Vagina (tissue), 2 donors: ENCODE results near the gene DOCK11. TPM values are rescaled to one million over a fixed set of nuclear protein-coding genes. Genes with fewer than 3 reads are reported as not detected.
"Not testable (repeated sequence)": the region's sequence is repeated elsewhere in the genome, so short reads cannot be mapped to it uniquely, and the experiment has no call there.

Experiments
- DNase-seq, 2 donors: peaks; one replicate each; pipeline ENCODE4 v3.0.0-alpha.2; 2017; ENCODE audit errors: extremely low spot score in 2 of 2
- H3K27ac ChIP-seq: fragments of 200-600 bp; sonication (generic); one replicate; pipeline ENCODE4 v1.5.1; 2019
- H3K27me3 ChIP-seq: fragments of 200-600 bp; sonication (generic); one replicate; pipeline ENCODE4 v1.5.1; 2019
- H3K36me3 ChIP-seq, 2 donors: fragments of 200-600 bp; sonication (generic); one replicate each; pipeline ENCODE4 v1.5.1; 2017 to 2019
- H3K4me1 ChIP-seq: fragments of 200-600 bp; sonication (generic); one replicate; pipeline ENCODE4 v1.5.1; 2019
- H3K4me3 ChIP-seq, 2 donors: fragments of 200-600 bp; sonication (generic); 1 replicate in 1 of 2; 2 replicates in 1 of 2; pipeline ENCODE4 v1.5.1; 2016 to 2019
- H3K9me3 ChIP-seq: fragments of 200-600 bp; sonication (generic); one replicate; pipeline ENCODE4 v1.5.1; 2019
- CTCF ChIP-seq, 3 experiments: fragments of 450-650 bp in 2 of 3; fragments of 200-600 bp in 1 of 3; sonication (generic) in 1 of 3; IDR thresholded peaks; one replicate each; pipeline ENCODE4 v1.5.1; 2017 to 2019; ENCODE audit warnings: antibody characterized with exemption in 3 of 3, mild to moderate bottlenecking in 2 of 3, moderate library complexity in 2 of 3
- POLR2A ChIP-seq, 2 donors: fragments of 450-650 bp; IDR thresholded peaks; one replicate each; pipeline ENCODE4 v1.6.1; 2017; ENCODE audit warnings: antibody characterized with exemption in 2 of 2, mild to moderate bottlenecking in 2 of 2, moderate library complexity in 2 of 2
- POLR2AphosphoS5 ChIP-seq, 2 donors: sonication (generic); formaldehyde crosslinking; IDR thresholded peaks; one replicate each; pipeline ENCODE4 v1.9.0; 2017; ENCODE audit warnings: antibody characterized with exemption in 2 of 2, mild to moderate bottlenecking in 2 of 2, low read depth in 1 of 2; ENCODE audit not compliant: insufficient read depth in 1 of 2
- intact Hi-C: fragments of 100-400 bp; cut with DNase I; formaldehyde crosslinking; loops from one replicate; pipeline ENCODE4 v1.15.1; 2023
- total RNA-seq: library from RNA; depleted of rRNA; stranded (reverse); fragments of >200 nt; gene quantifications from one replicate; pipeline ENCODE4 v1.2.3, GENCODE V29; 2016

The DOCK11 gene
- total RNA-seq, 1 donor from 2014 or later, result 20.6 TPM

GRCh38 chrX:118726887-118727685 is 231.5 kb downstream of the DOCK11 start, which contains the start of gene IL13RA1:
IL13RA1 (plus strand) TSS chrX:118727606; CDS start chrX:118727639, 33 bp downstream.
- no peaks in the 10 kb centered on the region for H3K27me3 ChIP-seq
- intact Hi-C loops, result no loop called here
- H3K4me1 ChIP-seq, result peaks cover 32% of the 10 kb centered on the region
- peak in 1 of 2 donors; percentile 58 for TF ChIP-seq POLR2A (IDR thresholded peaks at IDR 0.05)
- no peak for TF ChIP-seq CTCF (IDR thresholded peaks at IDR 0.05)
- peak in 1 of 2 donors; percentile 42 for TF ChIP-seq POLR2AphosphoS5 (IDR thresholded peaks at IDR 0.05; ENCODE audit: insufficient read depth in 1 of 2, low read depth in 1 of 2)
- H3K27ac ChIP-seq, result peak within 1 kb of the TSS; percentile 82
- H3K36me3 ChIP-seq, result no peaks in the 10 kb centered on the region
- H3K9me3 ChIP-seq, result no peaks in the 10 kb centered on the region
- peak within 1 kb of the TSS; percentile 59 to 60 for H3K4me3 ChIP-seq
- no peak for DNase-seq

- DNase-seq, result no peak
- intact Hi-C loops, result no loop called here
- Histone ChIP-seq H3K36me3 (no peaks in the 10 kb centered on the region), H3K4me1 (peaks cover 32% of the 10 kb centered on the region), H3K27ac (peak overlapping the region; percentile 82), H3K27me3 (no peaks in the 10 kb centered on the region), H3K9me3 (no peaks in the 10 kb centered on the region), H3K4me3 (peak overlapping the region; percentile 59 to 60)
- TF ChIP-seq POLR2AphosphoS5 (IDR thresholded peaks at IDR 0.05; ENCODE audit: insufficient read depth in 1 of 2, low read depth in 1 of 2) (peak in 1 of 2 donors; percentile 29), POLR2A (IDR thresholded peaks at IDR 0.05) (no peak), CTCF (IDR thresholded peaks at IDR 0.05) (no peak)
Observed at GRCh38 chrX:118727686-118728339, 232.2 kb downstream of the DOCK11 start.

GRCh38 chrX:118729042-118729652 is 233.5 kb downstream of the DOCK11 start:
- H3K27ac ChIP-seq, result no peak overlapping the region

GRCh38 chrX:118730500-118731247 is 235.1 kb downstream of the DOCK11 start:
- Histone ChIP-seq H3K27me3 (no peaks in the 10 kb centered on the region), H3K36me3 (no peaks in the 10 kb centered on the region), H3K4me1 (peaks cover 32% of the 10 kb centered on the region), H3K27ac (no peak overlapping the region), H3K9me3 (no peaks in the 10 kb centered on the region), H3K4me3 (no peak overlapping the region)
- no peak for DNase-seq
- TF ChIP-seq POLR2A (IDR thresholded peaks at IDR 0.05) (no peak), CTCF (IDR thresholded peaks at IDR 0.05) (no peak), POLR2AphosphoS5 (IDR thresholded peaks at IDR 0.05; ENCODE audit: insufficient read depth in 1 of 2, low read depth in 1 of 2) (no peak)
- intact Hi-C loops, result no loop called here

More at GRCh38 chrX:118729042-118729652, 233.5 kb downstream of the DOCK11 start:
- no peak for TF ChIP-seq CTCF (IDR thresholded peaks at IDR 0.05)
- TF ChIP-seq POLR2A (IDR thresholded peaks at IDR 0.05), result no peak
- TF ChIP-seq POLR2AphosphoS5 (IDR thresholded peaks at IDR 0.05; ENCODE audit: insufficient read depth in 1 of 2, low read depth in 1 of 2), result no peak
- no peak for DNase-seq
- Histone ChIP-seq H3K4me1 (peaks cover 32% of the 10 kb centered on the region), H3K4me3 (peak overlapping the region in 1 of 2 donors; percentile 59), H3K9me3 (no peaks in the 10 kb centered on the region), H3K27me3 (no peaks in the 10 kb centered on the region), H3K36me3 (no peaks in the 10 kb centered on the region)
- intact Hi-C loops, result no loop called here

GRCh38 chrX:118732551-118732950 is 236.9 kb downstream of the DOCK11 start:
- peaks cover 23% of the 10 kb centered on the region for H3K4me1 ChIP-seq

More at GRCh38 chrX:118732551-118732950, 236.9 kb downstream of the DOCK11 start:
- H3K27ac ChIP-seq, H3K36me3 ChIP-seq, H3K9me3 ChIP-seq, H3K27me3 ChIP-seq, DNase-seq, H3K4me3 ChIP-seq, intact Hi-C loops: not testable (repeated sequence)
